Cardiac fibroblast (primary cell): Measurements from ENCODE around the gene PTPRE.
"Not testable (repeated sequence)": the region's sequence is repeated elsewhere in the genome, so short reads cannot be mapped to it uniquely, and the experiment has no call there.

ENCODE experiments used
- DNase-seq, 2 donors: peaks; one replicate each; pipeline versions ENCODE4 v3.0.0 to v3.0.0-alpha.2; 2010; ENCODE audit warnings: low read depth in 2 of 2
- H3K4me3 ChIP-seq, 2 donors: replicated peaks in 1 of 2; 1 replicate in 1 of 2; 2 replicates in 1 of 2; pipeline ENCODE4 v1.5.1; 2011; ENCODE audit warnings: low read depth in 2 of 2, low read length in 2 of 2, mild to moderate bottlenecking in 2 of 2, moderate library complexity in 1 of 2
- TF ChIP-seq, protein P1 (sequence below): IDR thresholded peaks from one replicate; pipeline ENCODE4 v1.5.1; 2011; ENCODE audit warnings: low read depth, mild to moderate bottlenecking, low read length, inconsistent platforms

The PTPRE gene

GRCh38 chr10:127984945-127985344 lies 78.0 kb downstream of the PTPRE start:
- no peak overlapping the region for H3K4me3 ChIP-seq
- DNase-seq: no peak
- TF ChIP-seq, protein P1, sequence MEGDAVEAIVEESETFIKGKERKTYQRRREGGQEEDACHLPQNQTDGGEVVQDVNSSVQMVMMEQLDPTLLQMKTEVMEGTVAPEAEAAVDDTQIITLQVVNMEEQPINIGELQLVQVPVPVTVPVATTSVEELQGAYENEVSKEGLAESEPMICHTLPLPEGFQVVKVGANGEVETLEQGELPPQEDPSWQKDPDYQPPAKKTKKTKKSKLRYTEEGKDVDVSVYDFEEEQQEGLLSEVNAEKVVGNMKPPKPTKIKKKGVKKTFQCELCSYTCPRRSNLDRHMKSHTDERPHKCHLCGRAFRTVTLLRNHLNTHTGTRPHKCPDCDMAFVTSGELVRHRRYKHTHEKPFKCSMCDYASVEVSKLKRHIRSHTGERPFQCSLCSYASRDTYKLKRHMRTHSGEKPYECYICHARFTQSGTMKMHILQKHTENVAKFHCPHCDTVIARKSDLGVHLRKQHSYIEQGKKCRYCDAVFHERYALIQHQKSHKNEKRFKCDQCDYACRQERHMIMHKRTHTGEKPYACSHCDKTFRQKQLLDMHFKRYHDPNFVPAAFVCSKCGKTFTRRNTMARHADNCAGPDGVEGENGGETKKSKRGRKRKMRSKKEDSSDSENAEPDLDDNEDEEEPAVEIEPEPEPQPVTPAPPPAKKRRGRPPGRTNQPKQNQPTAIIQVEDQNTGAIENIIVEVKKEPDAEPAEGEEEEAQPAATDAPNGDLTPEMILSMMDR: no peak

DNA sequence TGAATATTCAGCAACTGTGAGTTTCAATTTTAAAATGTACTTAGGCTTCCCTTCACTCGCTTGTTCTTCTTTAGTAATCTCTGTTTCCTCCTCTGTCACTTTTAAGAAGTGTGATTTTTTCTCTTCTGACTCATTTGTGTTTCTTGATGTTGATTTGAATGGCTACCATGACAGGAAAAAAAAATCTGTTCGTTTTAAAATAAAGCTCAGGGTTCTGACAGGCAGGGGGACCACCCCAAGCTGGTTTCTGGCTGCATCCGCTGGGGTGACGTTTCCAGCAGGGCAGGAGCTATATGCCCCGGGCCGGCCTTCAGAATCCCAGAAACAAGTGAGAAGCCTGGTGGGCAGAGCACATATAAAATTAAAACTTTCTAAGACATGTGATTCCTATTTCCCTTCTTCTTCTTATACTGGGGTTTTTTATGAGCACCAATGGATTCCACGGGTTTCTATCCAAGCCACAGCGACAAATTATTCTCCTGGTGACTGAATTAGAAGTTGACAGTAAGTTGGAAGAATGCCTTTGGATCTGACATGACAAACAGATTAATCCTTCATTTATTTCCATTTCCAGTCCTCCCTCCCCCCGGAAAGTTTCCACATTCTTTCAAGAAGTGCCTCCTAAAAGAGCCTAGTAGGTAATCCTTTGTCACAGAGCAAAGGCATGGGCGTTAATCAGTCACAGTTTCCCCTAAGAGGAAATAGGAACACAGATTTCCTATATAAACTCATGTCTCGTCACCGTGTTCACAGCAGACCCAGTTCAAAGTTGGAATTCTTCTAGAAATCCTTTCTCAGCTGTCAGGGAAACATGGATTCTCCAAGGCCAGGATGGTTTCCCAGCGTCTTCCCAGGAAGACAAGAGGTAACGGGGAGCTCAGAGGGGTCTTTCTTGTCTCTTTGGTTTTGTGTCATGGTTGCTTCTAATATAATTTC lies 79.9 kb downstream of the PTPRE start:
- TF ChIP-seq, protein P1: no peak
- no peak for DNase-seq
- no peak overlapping the region for H3K4me3 ChIP-seq

GRCh38 chr10:127987467-127988380 lies 80.8 kb downstream of the PTPRE start:
- H3K4me3 ChIP-seq: no peak overlapping the region
- DNase-seq: no peak
- TF ChIP-seq, protein P1: no peak

DNA sequence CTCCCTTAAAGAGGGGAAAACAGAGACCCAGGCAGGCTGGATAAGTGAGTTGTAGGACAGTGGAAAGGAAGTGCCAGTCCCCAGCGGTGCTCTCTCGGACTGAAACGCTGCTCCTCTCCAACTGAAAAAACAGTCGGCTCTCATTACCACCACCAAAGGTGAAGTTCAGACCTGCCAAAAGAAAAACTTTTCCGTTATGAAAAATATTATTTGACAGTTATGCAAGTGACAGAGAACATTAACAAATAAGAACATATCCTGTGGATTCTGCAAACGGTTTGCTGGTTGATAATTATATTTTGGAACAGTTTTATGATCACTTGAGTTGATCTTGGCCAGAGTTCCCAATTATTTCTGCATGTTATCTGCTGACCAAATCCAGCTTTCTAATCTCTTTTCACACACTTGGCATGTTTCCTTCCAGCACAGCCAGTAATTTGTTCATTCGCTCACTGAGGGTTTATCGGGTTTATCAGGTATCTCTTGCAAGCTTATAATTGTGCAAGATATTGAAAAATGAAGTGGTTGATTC lies 82.6 kb downstream of the PTPRE start:
- H3K4me3 ChIP-seq: no peak overlapping the region
- TF ChIP-seq, protein P1: no peak
- no peak for DNase-seq

- DNase-seq: peak in 1 of 2 donors; percentile 59
- H3K4me3 ChIP-seq: not testable (repeated sequence)
Measured at GRCh38 chr10:127990132-127990788, 83.4 kb downstream of the PTPRE start.

DNA sequence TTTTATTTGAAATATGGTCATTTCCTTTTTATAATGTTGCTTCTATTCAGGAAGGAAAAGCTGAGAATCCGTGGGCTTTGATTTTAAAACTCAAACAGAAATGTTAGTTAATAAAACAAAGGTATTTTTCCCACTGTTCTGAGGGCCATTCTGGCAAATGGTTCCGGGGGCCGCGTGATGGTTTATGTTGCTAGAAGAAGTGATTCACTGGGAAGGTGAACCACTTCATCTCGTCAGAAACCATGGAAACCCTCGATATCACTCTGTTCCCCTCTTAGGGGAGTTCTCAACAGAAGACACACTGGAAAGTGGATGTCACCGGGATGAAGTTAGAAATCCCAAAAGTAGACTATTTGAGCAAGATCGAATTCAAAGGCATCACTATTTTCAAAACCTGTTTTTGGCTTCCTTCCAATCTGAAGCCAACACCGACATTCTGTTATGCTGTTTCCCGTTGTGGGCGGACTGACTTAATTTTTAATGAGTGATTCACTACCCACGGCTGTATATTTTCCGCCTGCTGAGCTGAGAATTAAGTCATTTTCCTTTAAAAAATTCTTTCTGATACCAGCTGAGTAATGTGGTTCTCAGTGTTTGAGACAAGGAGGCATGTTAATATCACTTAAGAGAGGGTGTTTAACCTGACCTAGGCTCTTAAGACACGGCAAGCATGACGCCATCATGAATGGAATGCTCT lies 84.1 kb downstream of the PTPRE start:
- TF ChIP-seq, protein P1: no peak
- peak; percentile 91 to 92 for DNase-seq
- H3K4me3 ChIP-seq: no peak overlapping the region
